ENCODE data around the gene MLN.

DNA sequence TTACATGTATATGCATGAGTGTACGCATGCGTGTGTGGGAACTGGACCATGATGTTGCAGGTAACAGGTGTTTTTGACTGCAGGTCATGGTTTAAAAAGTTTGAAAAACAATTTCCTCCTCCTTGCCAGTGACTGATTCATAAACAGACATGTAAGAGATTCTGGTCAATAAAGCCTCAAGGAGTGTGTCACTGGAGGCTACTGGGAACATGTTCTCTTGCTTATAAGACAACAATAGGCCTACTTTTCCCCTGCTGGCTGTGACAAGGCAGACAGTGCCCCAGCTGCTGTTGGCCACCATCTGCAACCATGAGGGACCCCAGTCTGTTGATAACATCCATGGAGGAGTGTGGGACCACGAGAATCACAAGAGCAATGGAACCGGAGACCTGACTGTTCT lies 27.6 kb downstream of the MLN start:
- TF ChIP-seq POLR2A (IDR thresholded peaks at IDR 0.05): no peak
- TF ChIP-seq, protein P1, sequence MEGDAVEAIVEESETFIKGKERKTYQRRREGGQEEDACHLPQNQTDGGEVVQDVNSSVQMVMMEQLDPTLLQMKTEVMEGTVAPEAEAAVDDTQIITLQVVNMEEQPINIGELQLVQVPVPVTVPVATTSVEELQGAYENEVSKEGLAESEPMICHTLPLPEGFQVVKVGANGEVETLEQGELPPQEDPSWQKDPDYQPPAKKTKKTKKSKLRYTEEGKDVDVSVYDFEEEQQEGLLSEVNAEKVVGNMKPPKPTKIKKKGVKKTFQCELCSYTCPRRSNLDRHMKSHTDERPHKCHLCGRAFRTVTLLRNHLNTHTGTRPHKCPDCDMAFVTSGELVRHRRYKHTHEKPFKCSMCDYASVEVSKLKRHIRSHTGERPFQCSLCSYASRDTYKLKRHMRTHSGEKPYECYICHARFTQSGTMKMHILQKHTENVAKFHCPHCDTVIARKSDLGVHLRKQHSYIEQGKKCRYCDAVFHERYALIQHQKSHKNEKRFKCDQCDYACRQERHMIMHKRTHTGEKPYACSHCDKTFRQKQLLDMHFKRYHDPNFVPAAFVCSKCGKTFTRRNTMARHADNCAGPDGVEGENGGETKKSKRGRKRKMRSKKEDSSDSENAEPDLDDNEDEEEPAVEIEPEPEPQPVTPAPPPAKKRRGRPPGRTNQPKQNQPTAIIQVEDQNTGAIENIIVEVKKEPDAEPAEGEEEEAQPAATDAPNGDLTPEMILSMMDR (IDR thresholded peaks at IDR 0.05): no peak
